DMS79 (cell line): ENCODE results near the gene TSPAN7.

ENCODE experiments used
- DNase-seq: peaks from one replicate; lab custom pipeline; 2025; lab: John Stamatoyannopoulos, UW

Gene TSPAN7, protein sequence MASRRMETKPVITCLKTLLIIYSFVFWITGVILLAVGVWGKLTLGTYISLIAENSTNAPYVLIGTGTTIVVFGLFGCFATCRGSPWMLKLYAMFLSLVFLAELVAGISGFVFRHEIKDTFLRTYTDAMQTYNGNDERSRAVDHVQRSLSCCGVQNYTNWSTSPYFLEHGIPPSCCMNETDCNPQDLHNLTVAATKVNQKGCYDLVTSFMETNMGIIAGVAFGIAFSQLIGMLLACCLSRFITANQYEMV

DNA sequence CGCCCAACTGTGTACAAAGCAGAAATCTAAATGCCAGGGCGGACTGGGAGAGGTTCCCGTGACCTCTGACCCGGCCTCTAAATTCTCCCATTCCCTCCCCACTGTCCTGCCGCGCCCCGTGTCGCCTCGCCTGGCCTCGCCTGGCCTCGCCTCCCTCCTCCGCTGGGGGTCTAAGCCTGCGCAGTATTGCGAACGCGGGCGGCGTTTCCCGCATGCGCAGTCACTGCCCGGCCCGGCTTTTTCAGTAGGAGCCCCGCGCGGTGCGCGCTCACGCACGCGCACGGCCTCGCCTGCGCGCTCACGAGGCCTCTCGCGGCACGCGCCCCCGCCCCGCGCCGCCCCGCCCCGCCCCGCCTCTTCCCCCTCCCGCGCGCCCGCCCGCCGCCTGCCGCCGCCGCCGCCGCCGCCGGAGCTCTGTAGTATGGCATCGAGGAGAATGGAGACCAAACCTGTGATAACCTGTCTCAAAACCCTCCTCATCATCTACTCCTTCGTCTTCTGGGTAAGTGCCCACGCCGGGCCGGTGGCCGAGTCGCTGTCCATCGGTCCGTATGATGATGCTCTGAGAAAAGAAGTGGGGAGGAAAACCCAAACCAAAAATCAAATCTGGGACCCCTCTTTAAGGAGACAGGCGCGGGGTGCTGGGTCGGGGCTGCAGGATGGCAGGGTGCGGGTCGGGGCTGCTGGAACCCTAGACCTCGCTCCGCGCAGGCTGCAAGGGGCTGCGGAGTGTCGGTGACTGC is at the start of gene TSPAN7:
Gene TSPAN7 (plus strand): TSS at position 417 of the 743 bp plus-strand sequence. CDS start 5 bp downstream, at position 422.
- DNase-seq, result peak; percentile 9

DNA sequence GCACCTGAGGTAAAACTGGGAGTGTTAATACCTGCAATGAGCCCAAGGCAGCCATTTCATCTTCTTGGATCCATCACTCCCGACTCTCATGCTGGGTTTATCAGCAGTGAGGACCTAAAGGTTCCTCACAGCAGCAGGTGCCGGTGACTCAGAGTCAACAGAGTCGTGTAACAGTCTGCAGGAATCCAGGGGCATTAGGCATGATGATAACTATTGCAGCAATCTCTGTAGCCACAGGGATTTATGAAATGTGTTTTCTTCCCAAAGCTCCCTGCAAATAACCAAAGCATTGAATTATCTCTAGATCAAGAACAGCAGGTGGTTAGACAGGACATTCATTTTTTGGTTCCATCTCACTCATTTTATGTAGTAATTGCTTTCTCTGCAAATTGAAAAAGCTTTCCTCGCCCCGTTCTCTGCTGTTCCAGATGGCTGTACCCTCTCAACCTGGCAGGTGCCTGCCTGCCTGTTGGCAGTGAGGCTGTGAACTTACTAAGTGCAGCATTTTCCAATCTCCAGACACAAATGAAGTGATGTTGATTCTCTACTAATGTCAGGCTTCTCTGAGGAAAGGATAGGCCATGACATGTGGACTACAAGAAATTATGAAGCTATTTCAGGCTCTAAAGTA is 48.1 kb upstream of the TSPAN7 start:
- peak; percentile 10 for DNase-seq

DNA sequence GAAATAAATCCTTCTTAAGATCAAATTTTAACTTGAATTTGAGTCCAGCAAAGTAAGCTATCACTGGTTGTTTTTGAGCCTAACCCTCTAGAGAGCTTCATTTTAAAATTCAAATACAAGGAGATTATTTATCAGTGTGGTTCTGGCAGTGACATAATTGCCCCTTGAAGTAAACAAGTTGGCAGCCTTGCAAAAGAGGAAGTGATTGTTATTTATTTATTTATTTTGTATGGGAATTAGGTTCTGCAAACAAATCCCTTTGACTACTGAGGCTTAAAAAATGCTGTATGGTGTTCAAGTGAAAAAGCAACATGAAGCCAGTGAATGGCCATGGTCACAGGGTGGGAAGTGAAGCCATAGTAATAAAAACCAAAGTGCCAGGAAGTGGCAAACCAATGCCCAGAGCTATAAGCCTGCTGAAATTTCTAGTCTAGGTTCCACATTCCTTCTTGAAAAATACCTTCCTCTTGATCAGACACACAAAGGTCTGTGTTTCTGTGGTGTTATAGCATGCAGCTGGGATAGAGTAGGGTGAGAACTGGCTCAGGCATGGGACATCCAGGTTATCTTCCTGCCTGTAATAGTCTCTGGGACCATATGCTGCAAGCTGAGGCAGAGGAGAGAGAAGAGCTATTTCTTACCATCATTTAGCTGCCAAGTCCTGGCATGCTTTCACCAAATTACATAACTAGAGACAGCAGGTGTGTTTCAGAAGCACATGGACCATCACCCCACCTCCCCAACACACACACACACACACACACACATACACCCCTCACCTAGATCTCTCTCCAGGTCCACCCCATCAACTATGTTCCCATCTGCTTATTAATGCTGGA is 47.1 kb upstream of the TSPAN7 start:
- DNase-seq, result no peak

DNA sequence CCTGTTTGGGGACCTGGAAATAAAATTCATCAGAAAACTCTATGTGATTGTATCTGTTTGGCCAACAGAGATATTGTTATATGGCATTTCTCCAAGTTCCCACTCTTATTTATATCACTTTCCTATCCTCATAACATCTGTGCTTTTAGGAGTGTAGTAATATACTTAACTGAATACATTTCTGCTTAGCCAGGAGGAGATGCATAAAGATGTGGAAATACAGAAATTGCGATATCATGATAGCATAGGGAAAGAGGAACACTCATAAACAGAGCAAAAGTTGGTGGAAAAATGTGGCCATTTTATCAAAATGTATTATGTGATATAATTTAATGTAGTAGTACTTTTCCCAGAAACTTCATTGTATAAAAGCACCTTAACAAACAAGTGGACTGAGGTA is 46.1 kb upstream of the TSPAN7 start:
- no peak for DNase-seq

DNA sequence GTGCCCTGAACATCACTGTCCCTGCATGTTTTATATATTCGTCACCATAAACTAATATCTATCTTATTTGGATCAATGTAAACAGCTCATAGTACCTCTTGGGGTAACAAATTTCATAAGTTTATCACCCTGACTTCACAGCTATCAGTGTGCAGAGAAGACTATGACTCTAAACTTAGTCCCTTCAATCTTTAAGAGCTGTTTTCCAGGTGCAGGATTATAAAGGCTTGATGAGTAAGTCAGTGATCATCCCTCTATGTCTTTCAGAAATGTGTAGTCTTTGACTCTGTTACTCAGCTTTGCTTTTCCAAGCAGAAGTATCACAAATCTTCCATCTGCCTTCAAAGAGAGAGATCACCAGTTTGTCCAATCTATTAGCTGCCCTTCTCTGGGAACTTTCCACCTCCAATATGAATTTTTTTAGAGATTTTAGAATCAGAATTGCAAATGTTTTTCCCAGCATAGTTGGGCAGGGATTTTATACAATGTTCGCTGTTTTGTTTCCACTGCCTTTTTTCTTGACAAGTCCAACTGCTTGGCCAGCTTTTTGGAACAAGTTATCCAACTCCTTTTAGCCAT is 45.1 kb upstream of the TSPAN7 start:
- no peak for DNase-seq

DNA sequence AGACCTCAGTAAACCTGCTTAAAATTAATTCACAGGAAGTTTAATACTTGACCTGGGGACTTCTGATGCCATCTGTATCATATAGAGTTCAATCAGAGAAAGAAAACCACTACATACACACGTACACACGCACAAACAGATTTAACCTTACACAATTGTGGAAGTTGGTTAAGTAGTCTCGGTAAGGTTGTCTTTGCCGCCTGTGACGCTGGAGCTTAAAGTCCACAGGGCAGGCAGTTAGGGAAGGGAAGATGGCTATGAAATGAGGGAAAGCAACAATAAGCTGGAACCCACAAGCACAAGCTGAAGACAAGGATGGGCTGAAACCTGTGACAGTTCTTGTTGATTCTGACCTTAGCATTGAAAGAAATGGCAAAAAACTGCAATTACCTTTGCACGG is 41.7 kb upstream of the TSPAN7 start:
- DNase-seq, result no peak

DNA sequence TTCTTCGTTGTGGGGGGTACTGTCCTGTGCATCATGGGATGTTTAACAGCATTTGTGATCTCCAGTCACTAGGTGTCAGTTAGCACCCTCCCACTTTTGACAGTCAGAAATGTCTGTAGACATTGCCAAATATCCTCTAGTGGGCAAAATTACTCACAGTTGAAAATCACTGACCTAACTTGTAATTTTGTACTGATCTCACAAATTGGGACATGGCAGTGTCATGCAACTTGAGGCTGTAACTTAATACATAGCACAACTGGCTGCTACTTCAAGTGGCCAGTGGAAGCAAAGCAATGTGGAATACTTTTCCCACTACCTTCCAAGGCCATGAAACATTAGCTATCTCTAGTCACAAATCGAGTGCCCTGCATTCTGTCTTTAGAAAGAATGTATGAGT is 23.2 kb upstream of the TSPAN7 start:
- DNase-seq, result no peak

DNA sequence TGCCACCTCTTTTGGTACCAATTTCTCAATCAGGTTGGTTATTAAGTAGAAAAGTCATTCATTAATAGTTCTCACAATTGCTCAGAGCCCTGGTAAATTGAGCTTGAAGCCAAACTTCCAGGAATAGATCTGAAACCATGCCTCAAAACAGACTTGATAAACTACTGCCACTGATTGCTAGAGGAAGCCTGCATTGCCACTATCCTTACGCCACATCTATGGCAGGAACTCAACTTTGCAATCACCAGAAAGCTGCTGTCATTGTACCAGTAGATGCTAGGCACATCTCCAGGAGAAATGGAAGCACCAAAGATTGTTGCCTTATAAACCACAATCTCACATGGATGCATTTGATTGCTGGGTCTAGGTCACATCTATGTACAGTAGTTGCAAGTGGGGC is 21.6 kb upstream of the TSPAN7 start:
- no peak for DNase-seq

DNA sequence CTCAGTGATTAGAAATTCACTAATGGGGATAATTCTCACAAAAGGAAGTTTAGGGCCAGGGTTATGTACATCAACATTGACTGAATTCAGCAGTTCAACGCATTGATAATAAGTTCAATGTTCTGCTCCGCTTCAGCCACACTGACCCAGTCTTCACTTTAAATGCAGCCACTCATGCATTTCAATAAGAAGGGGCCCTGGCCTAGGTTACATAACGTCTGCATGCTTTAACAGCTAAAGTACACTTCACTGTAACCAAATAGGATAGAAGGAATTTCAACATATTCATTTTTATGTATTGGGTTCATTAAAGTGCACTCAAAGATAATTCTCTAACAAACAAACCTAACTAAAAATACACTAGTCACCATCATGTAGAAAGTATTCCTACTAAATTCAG is 12.8 kb upstream of the TSPAN7 start:
- peak; percentile 0 for DNase-seq

DNA sequence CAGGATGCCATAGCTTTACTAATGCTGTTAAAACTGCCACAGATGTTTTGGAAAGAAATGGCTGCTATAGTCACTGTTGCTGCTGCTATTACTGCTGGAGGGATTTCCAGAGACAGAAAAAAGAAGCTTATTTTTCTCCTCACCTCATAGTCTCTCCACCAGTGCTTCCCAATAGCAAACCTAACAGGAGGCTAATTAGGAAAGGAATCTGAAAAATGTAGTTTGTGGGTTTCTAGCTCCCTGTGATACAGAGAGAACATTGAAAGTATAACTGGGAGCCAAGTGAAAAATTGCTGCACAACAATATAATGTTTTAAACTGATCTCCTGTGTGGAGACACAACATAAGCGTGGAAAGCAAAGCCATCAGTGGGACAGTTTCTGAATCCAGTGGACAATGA is 8.6 kb upstream of the TSPAN7 start:
- no peak for DNase-seq

DNA sequence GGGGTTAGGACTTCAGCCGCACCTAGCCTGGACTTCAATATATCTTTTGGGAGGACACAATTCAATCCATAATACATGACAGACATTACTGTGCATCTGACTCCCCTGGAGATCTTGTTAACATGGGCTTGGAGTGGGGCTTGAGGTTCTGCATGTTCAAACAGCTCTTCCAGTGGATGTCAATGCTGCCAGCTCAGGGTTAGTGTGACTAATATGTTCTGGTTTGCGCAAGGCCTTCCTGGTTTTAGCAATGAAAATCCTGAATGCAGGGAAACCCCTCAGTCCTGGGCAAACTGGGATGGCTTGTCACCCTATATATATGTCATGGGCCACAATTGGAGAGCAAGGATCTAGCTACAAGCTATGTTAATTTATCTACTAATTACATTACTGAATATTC is 2.7 kb upstream of the TSPAN7 start:
- DNase-seq, result no peak

DNA sequence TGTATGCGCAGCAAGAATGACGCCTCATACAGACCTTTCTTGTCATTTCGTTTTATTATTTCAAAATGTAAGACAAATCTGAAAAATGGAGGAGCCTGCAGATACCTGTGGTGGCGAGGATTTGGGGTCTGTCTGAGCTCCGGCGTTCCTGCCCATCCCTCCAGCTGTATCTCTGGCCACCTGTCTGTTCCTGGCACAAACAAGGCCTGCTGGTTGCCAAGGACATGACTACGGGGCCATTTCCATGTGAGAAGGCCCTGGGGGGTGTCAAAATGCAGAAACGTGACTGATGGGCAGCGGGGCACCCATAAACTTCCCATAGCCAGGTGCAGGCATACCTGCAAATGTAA is 591 bp upstream of the TSPAN7 start:
- no peak for DNase-seq

DNA sequence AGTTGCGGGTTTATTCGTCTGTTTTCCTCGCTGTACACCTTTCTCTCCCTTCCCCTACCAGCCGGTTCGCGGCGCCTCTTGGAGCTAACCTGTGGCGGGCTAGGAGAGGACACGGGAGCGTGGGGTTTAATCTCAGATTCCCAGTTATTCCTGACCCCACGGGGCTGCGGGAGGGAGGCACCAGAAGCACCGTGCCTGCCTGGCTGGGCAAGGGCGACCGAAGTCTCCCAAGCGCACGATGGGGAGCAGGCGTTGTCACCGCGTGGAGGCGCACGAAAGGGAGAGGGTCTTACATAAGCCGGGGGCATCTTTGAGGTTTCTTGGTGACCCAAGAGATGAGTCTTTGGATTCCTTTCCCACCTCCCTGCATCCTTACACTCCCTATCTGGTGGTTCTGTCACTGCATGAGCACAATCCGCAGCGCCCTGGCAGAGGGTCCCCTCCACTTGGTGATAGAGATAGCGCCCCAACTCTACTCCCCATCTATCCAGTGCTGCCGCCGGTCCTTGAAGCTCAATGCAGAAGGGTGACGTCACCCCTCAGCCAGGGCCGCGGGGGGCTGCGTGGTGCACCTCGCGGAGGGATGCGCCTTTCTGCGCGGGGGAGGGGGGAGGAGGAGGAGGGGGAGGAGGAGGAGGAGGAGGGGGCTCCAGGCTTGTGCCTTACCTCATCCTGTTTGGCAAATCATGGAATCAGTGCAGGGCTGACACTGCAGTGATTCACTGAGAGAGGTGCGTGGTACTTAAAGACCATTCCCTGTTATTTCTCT is 793 bp downstream of the TSPAN7 start:
- DNase-seq, result no peak

DNA sequence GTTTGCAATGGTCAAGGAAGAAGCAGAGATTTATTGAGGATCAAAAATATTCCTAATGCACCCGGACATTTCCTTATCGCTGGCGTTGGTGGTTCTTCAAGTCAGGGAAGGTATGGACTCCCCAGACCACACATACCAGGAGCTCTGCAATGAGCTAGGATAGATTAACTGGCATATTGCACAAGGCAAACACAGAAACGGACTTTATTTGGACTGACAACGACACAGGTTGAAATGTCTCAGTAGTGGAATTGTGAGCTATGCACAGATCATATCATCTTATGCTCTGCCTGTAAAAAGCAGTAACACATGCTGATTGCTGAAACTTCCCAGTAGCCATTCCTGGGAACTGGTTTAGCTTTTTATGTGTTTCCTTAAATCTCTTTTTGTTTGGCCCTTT is 1.7 kb downstream of the TSPAN7 start:
- no peak for DNase-seq

DNA sequence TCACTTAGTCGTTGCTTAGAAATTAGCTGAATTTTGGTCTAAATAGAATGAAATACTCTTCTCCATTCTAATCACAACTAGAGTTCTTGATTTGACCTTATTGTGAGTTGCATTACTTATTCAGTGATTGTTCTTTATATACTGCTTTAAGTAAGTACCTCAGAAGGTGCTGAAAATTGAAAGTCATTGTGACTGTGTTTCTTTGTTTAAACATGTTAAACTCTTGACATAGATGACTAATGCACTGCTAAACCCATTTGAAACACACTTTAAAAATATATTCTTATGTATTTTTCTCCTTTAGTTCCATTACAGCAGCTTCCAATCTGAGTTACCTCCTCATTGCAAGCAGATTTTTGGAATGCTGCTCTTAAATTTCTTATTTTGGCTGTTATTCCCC is 9.1 kb downstream of the TSPAN7 start:
- DNase-seq, result no peak

DNA sequence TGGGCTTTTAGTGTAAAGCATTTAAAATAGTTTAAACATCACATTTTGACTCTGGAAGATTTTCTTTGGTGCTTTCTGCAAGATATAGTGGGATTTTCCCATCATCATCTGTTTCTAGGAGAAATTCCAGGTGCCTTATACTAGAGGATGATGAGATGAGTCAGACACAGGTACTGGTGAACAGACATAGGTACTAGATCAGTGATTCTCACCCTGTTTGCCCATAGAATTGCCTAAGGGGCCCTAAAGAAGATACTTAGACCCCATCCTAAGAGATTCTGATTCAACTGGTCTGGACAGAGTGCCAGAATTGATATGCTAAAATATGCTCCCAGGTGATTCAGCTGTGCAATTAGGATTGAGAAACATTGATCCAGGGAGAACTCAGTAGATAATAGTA is 9.7 kb downstream of the TSPAN7 start:
- no peak for DNase-seq

DNA sequence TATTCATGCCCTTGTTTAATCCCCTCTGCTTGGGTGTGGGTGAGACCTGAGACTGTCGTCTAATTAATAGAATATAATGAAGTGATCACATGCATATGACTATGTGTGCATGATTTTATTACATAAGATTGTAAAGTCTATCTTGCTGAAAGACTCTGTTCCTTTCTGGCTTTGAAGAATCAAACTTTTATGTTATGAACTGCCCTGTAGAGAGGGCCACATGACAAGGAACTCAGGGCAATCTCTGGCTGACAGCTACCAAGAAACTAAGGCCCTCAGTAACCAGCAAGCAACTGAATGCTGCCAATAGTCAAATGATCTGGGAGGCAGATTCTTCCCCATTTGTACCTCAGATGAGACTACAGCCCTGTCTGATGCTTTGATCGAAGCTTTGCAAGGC is 13.5 kb downstream of the TSPAN7 start:
- no peak for DNase-seq

DNA sequence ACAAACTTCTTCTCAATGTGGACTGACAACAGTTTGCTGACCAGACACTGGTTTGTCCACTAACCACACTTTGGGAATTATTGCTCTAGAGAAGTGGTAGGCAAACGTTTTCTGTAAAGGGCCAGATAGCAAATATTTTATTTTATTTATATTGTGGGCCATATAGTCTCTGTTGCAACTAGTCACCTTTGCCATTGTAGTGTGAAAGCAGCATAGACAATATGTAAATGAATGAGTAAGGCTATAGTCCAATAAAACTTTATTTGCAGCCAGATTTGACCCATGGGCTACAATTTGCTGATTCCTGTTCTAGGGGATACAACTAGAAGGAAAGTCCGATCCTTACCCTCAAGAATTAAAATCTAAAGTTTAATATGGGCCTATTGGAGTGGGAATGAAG is 14.5 kb downstream of the TSPAN7 start:
- DNase-seq, result no peak

DNA sequence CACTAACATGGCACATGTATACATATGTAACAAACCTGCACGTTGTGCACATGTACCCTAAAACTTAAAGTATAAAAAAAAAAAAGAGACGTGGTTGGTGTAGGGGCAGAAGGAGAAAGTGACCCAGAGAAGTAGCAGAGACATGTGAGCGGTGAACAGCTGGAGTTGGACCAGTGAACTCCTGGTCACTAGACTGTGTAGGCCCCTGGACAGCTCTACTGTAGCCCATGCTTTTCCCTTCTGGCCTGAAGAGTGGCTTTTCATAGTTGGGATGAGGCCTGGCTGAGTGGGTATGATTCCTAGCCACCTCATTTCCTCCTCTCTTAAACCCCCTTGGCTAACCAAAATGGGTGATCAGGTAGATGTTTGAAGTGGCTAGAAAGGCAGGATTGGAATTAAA is 16.4 kb downstream of the TSPAN7 start:
- no peak for DNase-seq

DNA sequence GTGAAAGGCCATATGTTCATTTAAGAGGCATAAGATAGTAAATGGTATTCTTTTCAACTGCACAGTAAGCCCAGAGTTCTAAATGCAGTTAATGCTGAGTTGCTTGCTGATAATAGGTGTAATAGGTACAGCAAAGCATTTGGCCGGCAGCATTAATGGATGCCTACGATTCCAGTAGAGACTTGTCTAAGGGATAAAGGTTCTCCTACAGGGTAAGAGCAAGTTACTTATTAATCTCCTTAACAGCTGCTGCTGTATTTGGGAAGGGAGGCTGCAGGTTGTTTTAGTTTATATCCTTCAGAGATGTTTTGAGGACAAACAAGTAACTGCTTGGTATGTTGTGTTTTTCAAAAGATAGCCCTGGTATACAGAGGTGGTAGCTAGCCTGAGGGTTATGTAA is 16.8 kb downstream of the TSPAN7 start:
- no peak for DNase-seq

DNA sequence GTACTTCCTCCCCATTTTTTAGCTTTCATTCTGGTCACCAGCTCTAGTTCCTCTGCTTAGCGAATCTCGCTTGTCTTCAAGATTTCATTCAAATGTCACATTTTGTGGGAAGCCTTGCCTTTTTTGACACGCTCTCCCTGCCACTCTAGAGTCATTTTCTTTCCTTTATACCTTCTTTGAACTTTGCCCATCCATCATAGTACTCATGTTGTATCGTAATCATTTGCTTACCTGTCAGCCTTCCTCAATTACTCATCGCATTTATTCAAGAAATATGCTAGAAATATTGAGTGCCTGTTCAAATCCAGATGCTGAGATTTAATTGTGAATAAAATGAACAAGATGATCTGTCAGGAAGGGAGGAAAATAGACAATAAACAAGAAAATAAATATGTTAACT is 21.8 kb downstream of the TSPAN7 start:
- no peak for DNase-seq

DNA sequence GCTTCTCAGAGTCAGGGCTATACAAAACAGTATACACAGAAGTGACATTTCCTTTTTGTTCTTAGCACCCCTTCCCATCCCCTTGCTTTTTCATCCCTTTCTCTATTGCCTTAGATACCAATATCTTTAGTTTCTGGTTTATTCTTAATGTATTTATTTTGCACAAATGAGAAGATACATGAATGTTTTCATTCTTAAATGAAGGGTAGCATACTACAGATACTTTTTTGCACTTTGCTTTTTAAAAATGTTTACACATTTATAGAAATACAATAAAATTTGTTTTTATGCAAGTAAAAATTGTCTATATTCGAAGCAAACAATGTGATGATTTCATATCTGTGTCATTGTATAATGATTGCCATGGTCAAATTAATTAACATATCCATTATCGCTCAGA is 33.1 kb downstream of the TSPAN7 start:
- no peak for DNase-seq
